Measurements from ENCODE around the gene RNF144B.

RNF144B gene

DNA sequence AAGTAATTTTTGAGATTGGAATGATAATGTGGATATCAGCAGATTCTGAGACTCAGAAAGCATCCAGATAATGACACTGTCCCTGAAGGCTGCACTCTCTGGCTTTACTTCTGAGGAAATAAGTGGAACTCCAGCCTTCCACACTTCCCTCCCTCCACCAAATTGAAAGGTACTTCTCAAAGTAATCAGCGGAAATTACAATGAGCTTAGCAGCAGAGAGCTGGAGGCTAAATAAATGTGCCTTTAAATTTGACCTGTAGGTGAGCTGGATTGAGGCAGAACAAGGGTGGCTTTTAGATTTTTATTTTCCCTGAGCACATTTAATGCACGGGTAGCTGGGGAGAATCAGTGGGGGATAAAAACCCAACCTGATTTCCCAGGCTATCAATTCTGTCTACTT is 39.3 kb upstream of the RNF144B start:
- H3K36me3 ChIP-seq (ENCODE audit: insufficient read depth, low read length), result no peaks in the 10 kb centered on the region
- no peaks in the 10 kb centered on the region for H3K4me1 ChIP-seq (ENCODE audit: insufficient read depth, low read length, poor library complexity, severe bottlenecking)
- H4K20me1 ChIP-seq (ENCODE audit: insufficient read depth, low read length, poor library complexity, severe bottlenecking), result no peaks in the 10 kb centered on the region
- H3K9me2 ChIP-seq (replicated peaks; ENCODE audit: low read depth, low read length), result no peaks in the 10 kb centered on the region
- H3K4me2 ChIP-seq (ENCODE audit: low read depth, low read length, poor library complexity, severe bottlenecking), result no peak overlapping the region
- H2AFZ ChIP-seq (ENCODE audit: low read length), result no peak overlapping the region
- H3K79me2 ChIP-seq (ENCODE audit: insufficient read depth, low read length), result no peaks in the 10 kb centered on the region
- H3K27me3 ChIP-seq (ENCODE audit: insufficient read depth, low read length, poor library complexity, severe bottlenecking), result no peaks in the 10 kb centered on the region
- H3K4me3 ChIP-seq (ENCODE audit: low read length, poor library complexity, severe bottlenecking), result no peak overlapping the region
- no peak for TF ChIP-seq CTCF (conservative IDR thresholded peaks at IDR 0.05; ENCODE audit: low read length)
- no peaks in the 10 kb centered on the region for H3F3A ChIP-seq (ENCODE audit: low read depth)
- no peaks in the 10 kb centered on the region for H3K9me3 ChIP-seq (ENCODE audit: insufficient read depth, low read depth, low read length)
- no peak overlapping the region for H3K9ac ChIP-seq (ENCODE audit: low read depth, low read length, poor library complexity, severe bottlenecking)

DNA sequence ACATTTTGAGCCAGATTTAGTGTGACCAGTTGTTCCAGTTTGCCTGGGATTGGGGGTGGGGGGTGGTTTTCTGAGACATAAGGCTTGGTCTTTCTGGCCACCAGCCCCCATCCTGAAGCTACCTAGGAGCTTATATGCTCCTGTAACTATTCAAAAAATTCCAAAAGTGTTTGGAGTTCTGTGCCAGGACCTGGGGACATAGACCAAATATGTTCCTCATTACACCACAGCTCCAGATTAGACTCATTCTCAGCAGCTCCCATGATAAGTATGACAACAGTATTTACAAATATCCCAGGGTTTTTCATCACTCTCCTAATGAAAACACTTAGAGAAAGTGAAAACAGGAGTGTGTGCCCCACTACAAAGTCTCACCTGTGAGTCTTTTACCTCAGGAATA is 37.8 kb upstream of the RNF144B start:
- H3K9ac ChIP-seq (ENCODE audit: low read depth, low read length, poor library complexity, severe bottlenecking), result no peak overlapping the region
- H3K79me2 ChIP-seq (ENCODE audit: insufficient read depth, low read length), result no peaks in the 10 kb centered on the region
- no peaks in the 10 kb centered on the region for H3K9me3 ChIP-seq (ENCODE audit: insufficient read depth, low read depth, low read length)
- no peak overlapping the region for H3K4me2 ChIP-seq (ENCODE audit: low read depth, low read length, poor library complexity, severe bottlenecking)
- TF ChIP-seq CTCF (conservative IDR thresholded peaks at IDR 0.05; ENCODE audit: low read length), result no peak
- no peak for TF ChIP-seq EZH2phosphoT487 (IDR thresholded peaks at IDR 0.05; ENCODE audit: borderline replicate concordance)
- H4K20me1 ChIP-seq (ENCODE audit: insufficient read depth, low read length, poor library complexity, severe bottlenecking), result no peaks in the 10 kb centered on the region
- no peaks in the 10 kb centered on the region for H3F3A ChIP-seq (ENCODE audit: low read depth)
- H3K9me2 ChIP-seq (replicated peaks; ENCODE audit: low read depth, low read length), result no peaks in the 10 kb centered on the region
- H3K4me1 ChIP-seq (ENCODE audit: insufficient read depth, low read length, poor library complexity, severe bottlenecking), result no peaks in the 10 kb centered on the region
- H2AFZ ChIP-seq (ENCODE audit: low read length), result no peak overlapping the region
- H3K36me3 ChIP-seq (ENCODE audit: insufficient read depth, low read length), result no peaks in the 10 kb centered on the region
- H3K27me3 ChIP-seq (ENCODE audit: insufficient read depth, low read length, poor library complexity, severe bottlenecking), result no peaks in the 10 kb centered on the region
- no peak overlapping the region for H3K4me3 ChIP-seq (ENCODE audit: low read length, poor library complexity, severe bottlenecking)

DNA sequence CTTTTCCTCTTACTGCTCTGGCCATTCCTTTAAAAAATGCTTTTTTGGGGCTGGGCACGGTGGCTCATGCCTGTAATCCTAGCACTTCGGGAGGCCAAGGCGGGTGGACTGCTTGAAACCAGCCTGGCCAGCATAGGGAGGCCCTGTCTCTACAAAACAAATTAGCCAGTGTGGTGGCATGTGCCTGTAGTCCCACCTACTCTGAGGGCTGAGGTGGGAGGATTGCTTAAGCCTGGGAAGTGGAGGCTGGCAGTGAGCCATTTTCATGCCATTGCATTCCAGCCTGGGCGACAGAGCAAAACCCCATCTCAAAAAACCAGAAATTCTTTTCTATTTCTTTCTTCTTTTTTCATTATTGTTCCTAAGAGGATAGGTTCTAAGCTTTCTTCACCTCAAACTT is 36.9 kb upstream of the RNF144B start:
- Histone ChIP-seq H2AFZ (ENCODE audit: low read length) (no peak overlapping the region), H3K4me1 (ENCODE audit: insufficient read depth, low read length, poor library complexity, severe bottlenecking) (no peaks in the 10 kb centered on the region), H3F3A (ENCODE audit: low read depth) (no peaks in the 10 kb centered on the region), H3K27me3 (ENCODE audit: insufficient read depth, low read length, poor library complexity, severe bottlenecking) (no peaks in the 10 kb centered on the region), H3K9me3 (ENCODE audit: insufficient read depth, low read depth, low read length) (no peaks in the 10 kb centered on the region), H3K4me3 (ENCODE audit: low read length, poor library complexity, severe bottlenecking) (no peak overlapping the region), H3K9me2 (replicated peaks; ENCODE audit: low read depth, low read length) (no peaks in the 10 kb centered on the region), H3K9ac (ENCODE audit: low read depth, low read length, poor library complexity, severe bottlenecking) (no peak overlapping the region), H4K20me1 (ENCODE audit: insufficient read depth, low read length, poor library complexity, severe bottlenecking) (no peaks in the 10 kb centered on the region), H3K36me3 (ENCODE audit: insufficient read depth, low read length) (no peaks in the 10 kb centered on the region), H3K4me2 (ENCODE audit: low read depth, low read length, poor library complexity, severe bottlenecking) (no peak overlapping the region), H3K79me2 (ENCODE audit: insufficient read depth, low read length) (no peaks in the 10 kb centered on the region)
- TF ChIP-seq EZH2phosphoT487 (IDR thresholded peaks at IDR 0.05; ENCODE audit: borderline replicate concordance) (no peak), CTCF (conservative IDR thresholded peaks at IDR 0.05; ENCODE audit: low read length) (no peak)

All from Loucy (cell line).